Measurements from ENCODE around the gene LRRC1. TPM values are rescaled to one million over a fixed set of nuclear protein-coding genes. Genes with fewer than 3 reads are reported as not detected.

LRRC1 gene
- total and polyA plus RNA-seq, 10 of the 15 experiments (the other 5 are each of a cell fraction or from before 2014, with no cell fraction given) = 0.35 to 9.3 (median 0.63) TPM

DNA sequence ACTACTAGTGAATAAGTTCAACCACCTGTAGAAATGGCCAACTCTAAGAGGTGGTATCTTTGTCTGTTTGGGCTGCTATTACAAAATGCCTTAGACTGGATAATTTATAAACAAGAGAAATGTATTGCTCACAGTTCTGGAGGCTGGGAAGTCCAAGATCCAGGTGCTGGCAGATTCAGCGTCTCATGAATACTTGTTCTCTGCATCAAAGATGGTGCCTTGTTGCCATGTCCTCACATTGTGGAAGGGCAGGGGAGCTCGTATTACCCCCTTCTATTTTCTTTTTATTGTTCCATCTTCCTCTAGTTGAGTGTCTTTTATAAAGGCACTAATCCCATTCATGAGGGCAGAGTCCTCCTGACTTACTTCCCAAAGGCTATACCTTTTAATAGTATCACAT is 58.0 kb downstream of the LRRC1 start:
- 3% methylated on average over 2 of the region's 2 CpGs for WGBS (ENCODE audit: insufficient coverage, insufficient replicate concordance, low lambda C conversion rate, missing lambda C conversion rate)
- no peaks in the 10 kb centered on the region for H4K20me1 ChIP-seq (ENCODE audit: control insufficient read depth, insufficient read depth)
- no peak for TF ChIP-seq RAD51 (IDR thresholded peaks at IDR 0.05)
- TF ChIP-seq NRF1 (conservative IDR thresholded peaks at IDR 0.05; ENCODE audit: low read depth, low read length) = no peak
- TF ChIP-seq, protein P1, sequence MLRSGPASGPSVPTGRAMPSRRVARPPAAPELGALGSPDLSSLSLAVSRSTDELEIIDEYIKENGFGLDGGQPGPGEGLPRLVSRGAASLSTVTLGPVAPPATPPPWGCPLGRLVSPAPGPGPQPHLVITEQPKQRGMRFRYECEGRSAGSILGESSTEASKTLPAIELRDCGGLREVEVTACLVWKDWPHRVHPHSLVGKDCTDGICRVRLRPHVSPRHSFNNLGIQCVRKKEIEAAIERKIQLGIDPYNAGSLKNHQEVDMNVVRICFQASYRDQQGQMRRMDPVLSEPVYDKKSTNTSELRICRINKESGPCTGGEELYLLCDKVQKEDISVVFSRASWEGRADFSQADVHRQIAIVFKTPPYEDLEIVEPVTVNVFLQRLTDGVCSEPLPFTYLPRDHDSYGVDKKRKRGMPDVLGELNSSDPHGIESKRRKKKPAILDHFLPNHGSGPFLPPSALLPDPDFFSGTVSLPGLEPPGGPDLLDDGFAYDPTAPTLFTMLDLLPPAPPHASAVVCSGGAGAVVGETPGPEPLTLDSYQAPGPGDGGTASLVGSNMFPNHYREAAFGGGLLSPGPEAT (IDR thresholded peaks at IDR 0.05; ENCODE audit: low read depth) = no peak
- TF ChIP-seq NR2C2 (IDR thresholded peaks at IDR 0.05; ENCODE audit: borderline replicate concordance, control insufficient read depth, insufficient read length, low read depth) = no peak
- no peak for TF ChIP-seq KDM1A (IDR thresholded peaks at IDR 0.05; ENCODE audit: borderline replicate concordance)
- TF ChIP-seq MTA3 (IDR thresholded peaks at IDR 0.05; ENCODE audit: borderline replicate concordance, low read length) = no peak
- TF ChIP-seq, protein P2, sequence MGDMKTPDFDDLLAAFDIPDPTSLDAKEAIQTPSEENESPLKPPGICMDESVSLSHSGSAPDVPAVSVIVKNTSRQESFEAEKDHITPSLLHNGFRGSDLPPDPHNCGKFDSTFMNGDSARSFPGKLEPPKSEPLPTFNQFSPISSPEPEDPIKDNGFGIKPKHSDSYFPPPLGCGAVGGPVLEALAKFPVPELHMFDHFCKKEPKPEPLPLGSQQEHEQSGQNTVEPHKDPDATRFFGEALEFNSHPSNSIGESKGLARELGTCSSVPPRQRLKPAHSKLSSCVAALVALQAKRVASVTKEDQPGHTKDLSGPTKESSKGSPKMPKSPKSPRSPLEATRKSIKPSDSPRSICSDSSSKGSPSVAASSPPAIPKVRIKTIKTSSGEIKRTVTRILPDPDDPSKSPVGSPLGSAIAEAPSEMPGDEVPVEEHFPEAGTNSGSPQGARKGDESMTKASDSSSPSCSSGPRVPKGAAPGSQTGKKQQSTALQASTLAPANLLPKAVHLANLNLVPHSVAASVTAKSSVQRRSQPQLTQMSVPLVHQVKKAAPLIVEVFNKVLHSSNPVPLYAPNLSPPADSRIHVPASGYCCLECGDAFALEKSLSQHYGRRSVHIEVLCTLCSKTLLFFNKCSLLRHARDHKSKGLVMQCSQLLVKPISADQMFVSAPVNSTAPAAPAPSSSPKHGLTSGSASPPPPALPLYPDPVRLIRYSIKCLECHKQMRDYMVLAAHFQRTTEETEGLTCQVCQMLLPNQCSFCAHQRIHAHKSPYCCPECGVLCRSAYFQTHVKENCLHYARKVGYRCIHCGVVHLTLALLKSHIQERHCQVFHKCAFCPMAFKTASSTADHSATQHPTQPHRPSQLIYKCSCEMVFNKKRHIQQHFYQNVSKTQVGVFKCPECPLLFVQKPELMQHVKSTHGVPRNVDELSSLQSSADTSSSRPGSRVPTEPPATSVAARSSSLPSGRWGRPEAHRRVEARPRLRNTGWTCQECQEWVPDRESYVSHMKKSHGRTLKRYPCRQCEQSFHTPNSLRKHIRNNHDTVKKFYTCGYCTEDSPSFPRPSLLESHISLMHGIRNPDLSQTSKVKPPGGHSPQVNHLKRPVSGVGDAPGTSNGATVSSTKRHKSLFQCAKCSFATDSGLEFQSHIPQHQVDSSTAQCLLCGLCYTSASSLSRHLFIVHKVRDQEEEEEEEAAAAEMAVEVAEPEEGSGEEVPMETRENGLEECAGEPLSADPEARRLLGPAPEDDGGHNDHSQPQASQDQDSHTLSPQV (IDR thresholded peaks at IDR 0.05) = no peak
- TF ChIP-seq ELK1 (IDR thresholded peaks at IDR 0.05; ENCODE audit: low read depth, low read length) = no peak
- TF ChIP-seq SRF (IDR thresholded peaks at IDR 0.05; ENCODE audit: low read depth in 2 of 2, low read length in 2 of 2) = no peak
- TF ChIP-seq ESRRA (IDR thresholded peaks at IDR 0.05; ENCODE audit: low read length) = no peak
- no peak for TF ChIP-seq SMAD5 (IDR thresholded peaks at IDR 0.05; ENCODE audit: low read depth)
- no peak for TF ChIP-seq BHLHE40 (IDR thresholded peaks at IDR 0.05; ENCODE audit: borderline replicate concordance in 1 of 2, low read depth in 2 of 2, low read length in 1 of 2)
- TF ChIP-seq HDGF (IDR thresholded peaks at IDR 0.05) = no peak
- TF ChIP-seq RCOR1 (conservative IDR thresholded peaks at IDR 0.05; ENCODE audit: low read depth, low read length) = no peak

More for the DNA sequence above, 58.0 kb downstream of the LRRC1 start:
- RAD21 ChIA-PET (ENCODE audit: unreplicated experiment) = no interaction called here
- FAIRE-seq (no peak), ATAC-seq (no peak), DNase-seq (ENCODE audit: low read depth, low spot score) (no peak)
- no peaks in the 10 kb centered on the region for H3K36me3 ChIP-seq (ENCODE audit: control insufficient read depth in 2 of 2, insufficient read depth in 2 of 2, low read length in 1 of 2)
- no peak overlapping the region for H3K27ac ChIP-seq (ENCODE audit: control insufficient read depth, insufficient read depth)
- H3K27me3 ChIP-seq (replicated peaks in 1 of 2; ENCODE audit: control insufficient read depth in 2 of 2, insufficient read depth in 2 of 2, low read length in 1 of 2) = no peaks in the 10 kb centered on the region
- BruUV-seq (replicated peaks) = no TSS peak
- SMC1A ChIA-PET (ENCODE audit: uncharacterized antibody, unreplicated experiment) = no interaction called here
- POLR2A ChIA-PET = no interaction called here
- no peak overlapping the region for H2AFZ ChIP-seq (ENCODE audit: control insufficient read depth, low read depth, low read length)
- no peaks in the 10 kb centered on the region for H3K9me3 ChIP-seq (replicated peaks; ENCODE audit: control insufficient read depth, insufficient read depth, low read length)
- no peak overlapping the region for H3K4me2 ChIP-seq (ENCODE audit: control insufficient read depth, insufficient read depth)
- intact Hi-C loops (cut with micrococcal nuclease; ENCODE audit: unreplicated experiment) (no loop called here), in situ Hi-C loops (cut with MboI) (no loop called here)
- no peak overlapping the region for H3K4me3 ChIP-seq
- CTCF ChIA-PET = no interaction called here
- H3K4me1 ChIP-seq (ENCODE audit: control insufficient read depth, insufficient read depth, low read length) = no peaks in the 10 kb centered on the region
- H3K79me2 ChIP-seq (ENCODE audit: control insufficient read depth, insufficient read depth, low read length) = no peaks in the 10 kb centered on the region
- no peak overlapping the region for H3K9ac ChIP-seq (ENCODE audit: control insufficient read depth, insufficient read depth, low read length)

All from GM12878 (cell line).